SW 1271 (cell line): ENCODE data around the gene IL2RG.

ENCODE experiments used
- DNase-seq, 2 experiments: peaks; one replicate each; lab custom pipeline; 2025; lab: John Stamatoyannopoulos, UW

The IL2RG gene

GRCh38 chrX:71068044-71068918, 43.1 kb downstream of the IL2RG start, which contains the start of gene SNX12:
Gene SNX12, minus strand, starts transcription at chrX:71068334. Its CDS starts 28 bp downstream, at chrX:71068306.
- peak; percentile 89 to 93 for DNase-seq

GRCh38 chrX:71067712-71068043, 43.7 kb downstream of the IL2RG start:
- peak in 1 of 2 experiments; percentile 55 for DNase-seq

GRCh38 chrX:71067089-71067488, 44.3 kb downstream of the IL2RG start:
- DNase-seq, result no peak

- DNase-seq, result no peak
Measured at GRCh38 chrX:71060127-71060526, 51.2 kb downstream of the IL2RG start.

GRCh38 chrX:71057848-71058530, 53.4 kb downstream of the IL2RG start:
- DNase-seq, result no peak
